ENCODE measurements around the gene PLXNB1.

The PLXNB1 gene

DNA sequence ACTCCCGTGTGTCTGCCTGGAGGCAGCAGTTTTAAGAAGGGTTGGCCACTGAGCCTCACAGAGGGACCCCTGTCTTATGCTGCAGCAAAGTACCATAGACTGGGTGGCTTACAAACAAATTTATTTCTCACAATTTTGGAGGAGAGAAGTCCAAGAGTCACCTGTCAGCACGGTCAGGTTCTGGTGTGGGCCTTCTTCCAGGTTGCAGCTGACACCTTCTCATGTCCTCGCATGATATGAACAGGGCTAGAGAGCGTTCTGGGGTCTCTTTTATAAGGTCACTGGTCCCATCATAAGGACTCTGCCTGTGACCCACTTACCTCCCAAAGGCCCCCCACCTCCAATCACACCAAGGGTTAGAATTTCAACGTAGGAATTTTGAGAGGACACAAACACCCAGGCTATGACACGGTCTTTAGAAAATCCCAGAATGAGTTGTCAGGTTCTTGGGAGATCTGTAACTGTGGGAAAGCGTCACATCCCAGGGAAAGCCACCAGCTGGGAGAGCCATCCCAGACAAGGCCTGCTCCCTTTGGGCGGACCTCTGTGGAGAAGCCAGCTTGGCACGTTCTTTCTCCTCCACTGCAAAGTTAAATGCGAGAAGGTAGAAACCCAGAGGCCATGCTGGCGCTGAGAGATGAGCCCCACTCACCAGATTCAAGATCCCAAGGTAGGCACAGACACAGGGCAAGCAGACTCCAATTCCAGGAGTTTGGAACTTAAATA, 58.1 kb downstream of the PLXNB1 start, which contains the start of gene FBXW12:
Gene FBXW12, plus strand, starts transcription at position 569 of the 726 bp plus-strand sequence. CDS start 549 bp downstream, outside the sequence.
- no peak for DNase-seq (ENCODE audit: low read depth)
- no peak within 1 kb of the TSS for H3K4me3 ChIP-seq (ENCODE audit: low read depth, low read length)
- TF ChIP-seq MAX (IDR thresholded peaks at IDR 0.05; ENCODE audit: low read depth, low read length) = no peak
- no peak for TF ChIP-seq MYC (IDR thresholded peaks at IDR 0.05; ENCODE audit: low read depth, low read length)
- no peak for TF ChIP-seq CTCF (IDR thresholded peaks at IDR 0.05; ENCODE audit: low read depth, low read length)
- TF ChIP-seq POLR2A (IDR thresholded peaks at IDR 0.05; ENCODE audit: extremely low read depth, insufficient read length) = no peak

GRCh38 chr3:48370333-48370713, 59.6 kb downstream of the PLXNB1 start:
- no peak for TF ChIP-seq POLR2A (IDR thresholded peaks at IDR 0.05; ENCODE audit: extremely low read depth, insufficient read length)
- H3K4me3 ChIP-seq (ENCODE audit: low read depth, low read length) = no peak overlapping the region
- DNase-seq (ENCODE audit: low read depth) = no peak

GRCh38 chr3:48369693-48370332, 60.1 kb downstream of the PLXNB1 start:
- TF ChIP-seq POLR2A (IDR thresholded peaks at IDR 0.05; ENCODE audit: extremely low read depth, insufficient read length) (no peak), MYC (IDR thresholded peaks at IDR 0.05; ENCODE audit: low read depth, low read length) (no peak), MAX (IDR thresholded peaks at IDR 0.05; ENCODE audit: low read depth, low read length) (no peak)
- DNase-seq (ENCODE audit: low read depth) = no peak
- H3K4me3 ChIP-seq (ENCODE audit: low read depth, low read length) = no peak overlapping the region

DNA sequence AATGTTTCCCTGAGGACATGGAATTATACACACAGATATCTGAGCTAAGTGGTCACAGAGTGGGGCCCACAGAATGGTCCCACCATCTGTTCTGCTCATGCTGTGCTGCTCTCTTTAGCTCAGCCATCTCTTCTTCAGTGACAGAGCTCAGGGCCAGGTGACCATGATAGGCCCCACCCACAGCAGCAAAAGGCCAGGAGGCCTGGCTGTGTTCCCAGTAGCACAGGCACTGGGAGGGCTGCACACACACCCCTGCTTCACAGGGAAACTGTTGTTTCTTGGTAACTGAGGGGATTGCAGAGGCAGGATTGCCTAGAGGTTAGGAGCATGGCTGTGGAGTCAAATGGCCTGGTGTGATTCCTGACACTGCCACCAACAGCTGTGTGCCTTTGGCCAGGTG, 62.7 kb downstream of the PLXNB1 start:
- no peak for DNase-seq (ENCODE audit: low read depth)
- TF ChIP-seq MYC (IDR thresholded peaks at IDR 0.05; ENCODE audit: low read depth, low read length) (no peak), MAX (IDR thresholded peaks at IDR 0.05; ENCODE audit: low read depth, low read length) (no peak), POLR2A (IDR thresholded peaks at IDR 0.05; ENCODE audit: extremely low read depth, insufficient read length) (no peak), CTCF (IDR thresholded peaks at IDR 0.05; ENCODE audit: low read depth, low read length) (no peak)

GRCh38 chr3:48364840-48365239, 65.0 kb downstream of the PLXNB1 start:
- no peak overlapping the region for H3K4me3 ChIP-seq (ENCODE audit: low read depth, low read length)
- DNase-seq (ENCODE audit: low read depth) = no peak
- TF ChIP-seq CTCF (IDR thresholded peaks at IDR 0.05; ENCODE audit: low read depth, low read length) = no peak
- no peak for TF ChIP-seq MYC (IDR thresholded peaks at IDR 0.05; ENCODE audit: low read depth, low read length)
- no peak for TF ChIP-seq POLR2A (IDR thresholded peaks at IDR 0.05; ENCODE audit: extremely low read depth, insufficient read length)
- TF ChIP-seq MAX (IDR thresholded peaks at IDR 0.05; ENCODE audit: low read depth, low read length) = no peak

More for the DNA sequence above, 62.7 kb downstream of the PLXNB1 start:
- no peak overlapping the region for H3K4me3 ChIP-seq (ENCODE audit: low read depth, low read length)

DNA sequence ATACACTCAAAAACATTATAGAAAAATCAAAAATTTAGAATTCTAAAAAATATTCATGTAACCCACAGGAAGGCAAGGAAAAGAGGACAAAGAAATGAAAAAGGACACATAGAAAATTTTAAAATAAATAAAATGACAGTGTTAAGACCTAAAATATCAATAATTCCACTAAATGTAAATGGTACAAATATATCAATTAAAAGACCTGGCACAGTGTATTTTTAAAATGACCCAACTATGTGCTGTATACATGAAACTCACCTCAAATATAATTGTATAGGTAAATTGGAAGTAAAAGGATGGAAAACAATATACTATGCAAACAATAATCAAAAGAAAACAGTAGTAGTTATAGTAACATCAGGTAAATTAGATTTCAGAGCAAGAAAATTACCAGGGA, 68.0 kb downstream of the PLXNB1 start:
- H3K4me3 ChIP-seq (ENCODE audit: low read depth, low read length) = no peak overlapping the region
- no peak for DNase-seq (ENCODE audit: low read depth)
- no peak for TF ChIP-seq CTCF (IDR thresholded peaks at IDR 0.05; ENCODE audit: low read depth, low read length)
- no peak for TF ChIP-seq MYC (IDR thresholded peaks at IDR 0.05; ENCODE audit: low read depth, low read length)
- no peak for TF ChIP-seq MAX (IDR thresholded peaks at IDR 0.05; ENCODE audit: low read depth, low read length)
- no peak for TF ChIP-seq POLR2A (IDR thresholded peaks at IDR 0.05; ENCODE audit: extremely low read depth, insufficient read length)
